Measurements from ENCODE around the gene U2AF2.

Gene U2AF2

GRCh38 chr19:55698256-55698655 is 43.4 kb downstream of the U2AF2 start:
- H4K20me1 ChIP-seq (ENCODE audit: insufficient read depth, low read length) = no peaks in the 10 kb centered on the region
- H3K9me2 ChIP-seq (ENCODE audit: low read depth, low read length) = no peaks in the 10 kb centered on the region
- no peak overlapping the region for H2AFZ ChIP-seq (ENCODE audit: low read length)
- no peak overlapping the region for H3K4me3 ChIP-seq (ENCODE audit: low read depth, low read length, poor library complexity, severe bottlenecking)
- H3K4me1 ChIP-seq (ENCODE audit: insufficient read depth, low read length, severe bottlenecking) = no peaks in the 10 kb centered on the region
- no peak overlapping the region for H3K4me2 ChIP-seq (ENCODE audit: low read length)
- H3K79me2 ChIP-seq (ENCODE audit: insufficient read depth, low read length) = no peaks in the 10 kb centered on the region
- H3K27ac ChIP-seq (ENCODE audit: low read depth, low read length, poor library complexity, severe bottlenecking) = no peak overlapping the region
- TF ChIP-seq EZH2 (IDR thresholded peaks at IDR 0.05; ENCODE audit: borderline replicate concordance, low read length) = no peak
- TF ChIP-seq CTCF (IDR thresholded peaks at IDR 0.05; ENCODE audit: low read length) = no peak
- no peaks in the 10 kb centered on the region for H3F3A ChIP-seq (ENCODE audit: insufficient read depth, low read length)
- H3K9me3 ChIP-seq (ENCODE audit: low read length) = no peaks in the 10 kb centered on the region
- H3K27me3 ChIP-seq (ENCODE audit: insufficient read depth, low read length) = no peaks in the 10 kb centered on the region
- H3K36me3 ChIP-seq (ENCODE audit: insufficient read depth, low read length) = peaks cover 66% of the 10 kb centered on the region
- no peak overlapping the region for H3K9ac ChIP-seq (ENCODE audit: low read length)

- H3K36me3 ChIP-seq (ENCODE audit: insufficient read depth, low read length) = peaks cover 61% of the 10 kb centered on the region
- no peaks in the 10 kb centered on the region for H3K27me3 ChIP-seq (ENCODE audit: insufficient read depth, low read length)
- no peaks in the 10 kb centered on the region for H3K9me3 ChIP-seq (ENCODE audit: low read length)
- no peaks in the 10 kb centered on the region for H3K9me2 ChIP-seq (ENCODE audit: low read depth, low read length)
- H3K4me2 ChIP-seq (ENCODE audit: low read length) = no peak overlapping the region
- no peaks in the 10 kb centered on the region for H3K79me2 ChIP-seq (ENCODE audit: insufficient read depth, low read length)
- H3K9ac ChIP-seq (ENCODE audit: low read length) = no peak overlapping the region
- no peaks in the 10 kb centered on the region for H3F3A ChIP-seq (ENCODE audit: insufficient read depth, low read length)
- no peaks in the 10 kb centered on the region for H3K4me1 ChIP-seq (ENCODE audit: insufficient read depth, low read length, severe bottlenecking)
- H4K20me1 ChIP-seq (ENCODE audit: insufficient read depth, low read length) = no peaks in the 10 kb centered on the region
- H3K4me3 ChIP-seq (ENCODE audit: low read depth, low read length, poor library complexity, severe bottlenecking) = no peak overlapping the region
- H2AFZ ChIP-seq (ENCODE audit: low read length) = no peak overlapping the region
- no peak overlapping the region for H3K27ac ChIP-seq (ENCODE audit: low read depth, low read length, poor library complexity, severe bottlenecking)
- TF ChIP-seq CTCF (IDR thresholded peaks at IDR 0.05; ENCODE audit: low read length) (no peak), EZH2 (IDR thresholded peaks at IDR 0.05; ENCODE audit: borderline replicate concordance, low read length) (no peak)
Observed at GRCh38 chr19:55699221-55699620, 44.4 kb downstream of the U2AF2 start.

GRCh38 chr19:55700813-55701212 is 46.0 kb downstream of the U2AF2 start:
- Histone ChIP-seq H3K27me3 (ENCODE audit: insufficient read depth, low read length) (no peaks in the 10 kb centered on the region), H3K4me3 (ENCODE audit: low read depth, low read length, poor library complexity, severe bottlenecking) (no peak overlapping the region), H3F3A (ENCODE audit: insufficient read depth, low read length) (no peaks in the 10 kb centered on the region), H4K20me1 (ENCODE audit: insufficient read depth, low read length) (no peaks in the 10 kb centered on the region), H3K27ac (ENCODE audit: low read depth, low read length, poor library complexity, severe bottlenecking) (no peak overlapping the region), H3K79me2 (ENCODE audit: insufficient read depth, low read length) (no peaks in the 10 kb centered on the region), H3K4me2 (ENCODE audit: low read length) (no peak overlapping the region), H3K9me2 (ENCODE audit: low read depth, low read length) (no peaks in the 10 kb centered on the region), H3K36me3 (ENCODE audit: insufficient read depth, low read length) (peaks cover 55% of the 10 kb centered on the region), H3K4me1 (ENCODE audit: insufficient read depth, low read length, severe bottlenecking) (no peaks in the 10 kb centered on the region), H2AFZ (ENCODE audit: low read length) (no peak overlapping the region), H3K9ac (ENCODE audit: low read length) (no peak overlapping the region), H3K9me3 (ENCODE audit: low read length) (no peaks in the 10 kb centered on the region)
- TF ChIP-seq CTCF (IDR thresholded peaks at IDR 0.05; ENCODE audit: low read length) (no peak), EZH2 (IDR thresholded peaks at IDR 0.05; ENCODE audit: borderline replicate concordance, low read length) (no peak)
